SU-DHL-6 (cell line): Measurements from ENCODE around the gene VAV3.

Source experiments
- H2AFZ ChIP-seq: fragments of 200-600 bp; sonication (generic); 2 replicates; pipeline ENCODE4 v1.6.1; 2014; ENCODE audit warnings: low read depth, mild to moderate bottlenecking, moderate library complexity, mixed read lengths, antibody characterized with exemption, low read length; ENCODE audit not compliant: severe bottlenecking
- H3F3A ChIP-seq: fragments of 200-600 bp; shearing (Covaris generic); 2 replicates; pipeline ENCODE4 v1.6.0; 2016; ENCODE audit warnings: antibody characterized with exemption, mild to moderate bottlenecking; ENCODE audit not compliant: insufficient read depth
- H3K27ac ChIP-seq: fragments of 200-600 bp; sonication (generic); 2 replicates; pipeline ENCODE4 v1.5.1; 2016; ENCODE audit warnings: low read depth, mild to moderate bottlenecking, low read length, moderate library complexity, mixed read lengths
- H3K27me3 ChIP-seq: fragments of 200-600 bp; sonication (generic), shearing (Covaris generic); 2 replicates; pipeline ENCODE4 v1.6.0; 2014; ENCODE audit warnings: mild to moderate bottlenecking, low read length
- H3K36me3 ChIP-seq: fragments of 200-600 bp; sonication (generic); 2 replicates; pipeline ENCODE4 v1.6.1; 2014; ENCODE audit warnings: mild to moderate bottlenecking, low read length, mixed read lengths
- H3K4me2 ChIP-seq: fragments of 300-600, 200-600 bp; shearing (Covaris generic), sonication (generic); 2 replicates; pipeline ENCODE4 v1.6.0; 2014; ENCODE audit warnings: low read length, low read depth, mild to moderate bottlenecking; ENCODE audit not compliant: poor library complexity, severe bottlenecking
- H3K4me3 ChIP-seq: fragments of 200-600 bp; sonication (generic); 2 replicates; pipeline ENCODE4 v1.5.1; 2014; ENCODE audit warnings: antibody characterized with exemption, low read length, mild to moderate bottlenecking, mixed read lengths; ENCODE audit not compliant: insufficient read depth, poor library complexity, severe bottlenecking
- H3K79me2 ChIP-seq: fragments of 200-600 bp; sonication (generic); 2 replicates; pipeline ENCODE4 v1.6.1; 2014; ENCODE audit warnings: mild to moderate bottlenecking, low read length, moderate library complexity; ENCODE audit not compliant: insufficient read depth
- H3K9ac ChIP-seq: fragments of 200-600 bp; sonication (generic); 2 replicates; pipeline ENCODE4 v1.7.0; 2014; ENCODE audit warnings: mild to moderate bottlenecking, low read length
- H3K9me2 ChIP-seq: fragments of 200-600 bp; sonication (generic); replicated peaks from 2 replicates; pipeline ENCODE4 v1.6.1; 2014; ENCODE audit warnings: low read length; ENCODE audit not compliant: insufficient read depth
- H3K9me3 ChIP-seq: fragments of 200-600 bp; sonication (generic); 2 replicates; pipeline ENCODE4 v1.6.1; 2014; ENCODE audit warnings: low read length, mixed read lengths; ENCODE audit not compliant: insufficient read depth
- H4K20me1 ChIP-seq: fragments of 200-600 bp; sonication (generic); 2 replicates; pipeline ENCODE4 v1.6.1; 2014; ENCODE audit warnings: low read depth, mild to moderate bottlenecking, antibody characterized with exemption, low read length, moderate library complexity, mixed read lengths
- CTCF ChIP-seq: fragments of 200-600 bp; sonication (generic); IDR thresholded peaks from one replicate; pipeline ENCODE4 v1.5.1; 2017; ENCODE audit warnings: antibody characterized with exemption, mild to moderate bottlenecking, low read length, moderate library complexity; ENCODE audit not compliant: insufficient read depth, poor library complexity, severe bottlenecking
- EZH2phosphoT487 ChIP-seq: fragments of 200-600 bp; sonication (generic), shearing (Covaris generic); conservative IDR thresholded peaks from 2 replicates; pipeline ENCODE4 v1.6.1; 2018; ENCODE audit warnings: mild to moderate bottlenecking, antibody characterized with exemption, low read length, moderate library complexity, mixed read lengths

VAV3 gene

GRCh38 chr1:107920561-107920960 is 44.4 kb downstream of the VAV3 start:
- H3K4me3 ChIP-seq, result no peak overlapping the region
- no peaks in the 10 kb centered on the region for H3K27me3 ChIP-seq
- no peaks in the 10 kb centered on the region for H4K20me1 ChIP-seq
- no peaks in the 10 kb centered on the region for H3F3A ChIP-seq
- H3K9me2 ChIP-seq, result 0 out of 2 replicates have a peak, but pooled peaks cover 3% of the 10 kb centered on the region
- H3K79me2 ChIP-seq, result no peaks in the 10 kb centered on the region
- H3K36me3 ChIP-seq, result no peaks in the 10 kb centered on the region
- no peak overlapping the region for H2AFZ ChIP-seq
- H3K4me2 ChIP-seq, result no peak overlapping the region
- no peaks in the 10 kb centered on the region for H3K9me3 ChIP-seq
- TF ChIP-seq EZH2phosphoT487 (no peak), CTCF (no peak)
- H3K27ac ChIP-seq, result no peak overlapping the region
- H3K9ac ChIP-seq, result no peak overlapping the region

- Histone ChIP-seq H3K27me3 (no peaks in the 10 kb centered on the region), H3K36me3 (no peaks in the 10 kb centered on the region), H4K20me1 (no peaks in the 10 kb centered on the region), H3K79me2 (no peaks in the 10 kb centered on the region), H3F3A (no peaks in the 10 kb centered on the region), H2AFZ (no peak overlapping the region), H3K9ac (no peak overlapping the region), H3K4me2 (no peak overlapping the region), H3K9me3 (no peaks in the 10 kb centered on the region), H3K9me2 (0 out of 2 replicates have a peak, but pooled peaks cover 3% of the 10 kb centered on the region), H3K27ac (no peak overlapping the region), H3K4me3 (no peak overlapping the region)
- no peak for TF ChIP-seq CTCF
- no peak for TF ChIP-seq EZH2phosphoT487
Measured at GRCh38 chr1:107919953-107920352, 45.0 kb downstream of the VAV3 start.

GRCh38 chr1:107914119-107914765 is 50.7 kb downstream of the VAV3 start:
- no peaks in the 10 kb centered on the region; the same call in 1 of the 2 replicates for H4K20me1 ChIP-seq

More at GRCh38 chr1:107914119-107914765, 50.7 kb downstream of the VAV3 start:
- Histone ChIP-seq H3K79me2 (no peaks in the 10 kb centered on the region), H3K36me3 (no peaks in the 10 kb centered on the region), H3F3A (no peaks in the 10 kb centered on the region), H3K9me2 (no peaks in the 10 kb centered on the region), H3K27ac (no peak overlapping the region), H3K4me3 (no peak overlapping the region), H3K9me3 (no peaks in the 10 kb centered on the region), H3K27me3 (no peaks in the 10 kb centered on the region), H3K9ac (no peak overlapping the region), H3K4me2 (no peak overlapping the region), H2AFZ (no peak overlapping the region)
- no peak for TF ChIP-seq CTCF
- no peak for TF ChIP-seq EZH2phosphoT487
